B cell (primary cell): ENCODE data around the gene AGBL4. TPM values are rescaled to one million over a fixed set of nuclear protein-coding genes. Genes with fewer than 3 reads are reported as not detected.

Source experiments
- ATAC-seq: fragments of 200-7000 bp; cut with Tn5 transposase; one replicate; pipeline ENCODE4 v1.10.0; 2021; ENCODE audit warnings: low read depth, mild to moderate bottlenecking, moderate number of reproducible peaks, moderate library complexity
- CTCF ChIA-PET: fragments of 350-600 bp; sonication (Branson Sonifier 250); formaldehyde crosslinking; loops from one replicate; lab custom pipeline; 2021; ENCODE audit warnings: antibody characterized with exemption, inconsistent platforms; lab: Charles Lee
- POLR2A ChIA-PET: fragments of 350-600 bp; sonication (Branson Sonifier 250); formaldehyde crosslinking; loops from one replicate; lab custom pipeline; 2021; ENCODE audit warnings: antibody characterized with exemption; lab: Charles Lee
- DNase-seq: peaks from one replicate; pipeline ENCODE4 v3.0.0; 2013
- H2AFZ ChIP-seq: 2 replicates; pipeline ENCODE4 v1.6.1; 2012; ENCODE audit warnings: mild to moderate bottlenecking, low read depth, low read length; ENCODE audit not compliant: insufficient read depth, poor library complexity, severe bottlenecking
- H3K27ac ChIP-seq, 2 donors: 1 replicate in 1 of 2; 2 replicates in 1 of 2; pipeline ENCODE4 v1.5.1; 2012 to 2013; ENCODE audit warnings: low read length in 2 of 2, mild to moderate bottlenecking in 2 of 2, moderate library complexity in 1 of 2
- H3K27me3 ChIP-seq, 4 experiments: fragments of 200-600 bp in 1 of 4; sonication (generic) in 1 of 4; replicated peaks in 1 of 4; 1 replicate in 2 of 4; 2 replicates in 2 of 4; pipeline versions ENCODE4 v1.6.1 to v1.7.0; 2013 to 2016; ENCODE audit warnings: low read length in 3 of 4, mild to moderate bottlenecking in 2 of 4, mixed read lengths in 1 of 4, moderate library complexity in 1 of 4; ENCODE audit not compliant: insufficient read depth in 4 of 4, control insufficient read depth in 3 of 4; ENCODE audit errors: control extremely low read depth in 1 of 4
- H3K36me3 ChIP-seq, 2 experiments: replicated peaks in 1 of 2; 1 replicate in 1 of 2; 2 replicates in 1 of 2; pipeline versions ENCODE4 v1.6.1 to v1.7.1; 2013; ENCODE audit warnings: low read length in 1 of 2; ENCODE audit not compliant: insufficient read depth in 2 of 2, control insufficient read depth in 1 of 2; ENCODE audit errors: control extremely low read depth in 1 of 2, extremely low read depth in 1 of 2
- H3K4me1 ChIP-seq, 2 donors: fragments of 200-600 bp in 1 of 2; sonication (generic) in 1 of 2; 1 replicate in 1 of 2; 2 replicates in 1 of 2; pipeline versions ENCODE4 v1.5.1 to v1.6.1; 2013 to 2017; ENCODE audit warnings: low read length in 2 of 2; ENCODE audit not compliant: control insufficient read depth in 2 of 2, insufficient read depth in 2 of 2
- H3K4me2 ChIP-seq: replicated peaks from 2 replicates; pipeline ENCODE3; 2012; ENCODE audit warnings: mild to moderate bottlenecking, low read depth, low read length; ENCODE audit not compliant: poor library complexity, severe bottlenecking
- H3K4me3 ChIP-seq, 5 experiments: fragments of 200-600 bp in 1 of 5; sonication (generic) in 1 of 5; 1 replicate in 3 of 5; 2 replicates in 2 of 5; pipeline versions ENCODE4 v1.5.1 to v1.7.0; 2011 to 2016; ENCODE audit warnings: low read length in 4 of 5, mild to moderate bottlenecking in 4 of 5, low read depth in 2 of 5, control low read depth in 1 of 5, moderate library complexity in 1 of 5; ENCODE audit not compliant: insufficient read depth in 1 of 5; ENCODE audit errors: control extremely low read depth in 1 of 5, extremely low read depth in 1 of 5
- H3K79me2 ChIP-seq: fragments of 200-600 bp; sonication (generic); one replicate; pipeline ENCODE4 v1.6.0; 2016; ENCODE audit warnings: low read length; ENCODE audit not compliant: control insufficient read depth, insufficient read depth
- H3K9ac ChIP-seq: fragments of 200-600 bp; sonication (generic); 2 replicates; pipeline ENCODE4 v1.6.1; 2017; ENCODE audit warnings: mild to moderate bottlenecking, low read length, moderate library complexity
- H3K9me3 ChIP-seq, 3 donors: one replicate each; pipeline versions ENCODE4 v1.6.1 to v1.7.1; 2013; ENCODE audit warnings: low read length in 2 of 3; ENCODE audit not compliant: control insufficient read depth in 2 of 3, insufficient read depth in 1 of 3; ENCODE audit errors: control extremely low read depth in 1 of 3
- H4K20me1 ChIP-seq: 2 replicates; pipeline ENCODE4 v1.6.0; 2012; ENCODE audit warnings: mild to moderate bottlenecking, low read length; ENCODE audit not compliant: insufficient read depth, control insufficient read depth, poor library complexity, severe bottlenecking
- H3K27ac Mint-ChIP-seq: one replicate; pipeline ENCODE4 v1.8.0; 2021; ENCODE audit warnings: mixed read lengths
- H3K27me3 Mint-ChIP-seq: one replicate; pipeline ENCODE4 v1.8.0; 2021; ENCODE audit warnings: mixed read lengths
- H3K4me1 Mint-ChIP-seq: one replicate; pipeline ENCODE4 v1.8.0; 2021; ENCODE audit warnings: mixed read lengths
- H3K4me3 Mint-ChIP-seq: one replicate; pipeline ENCODE4 v1.8.0; 2021; ENCODE audit warnings: mixed read lengths
- H3K9me3 Mint-ChIP-seq: one replicate; pipeline ENCODE4 v1.8.0; 2022; ENCODE audit warnings: mixed read lengths; ENCODE audit not compliant: insufficient read depth
- EZH2 ChIP-seq: IDR thresholded peaks from 2 replicates; pipeline ENCODE4 v1.6.1; 2012; ENCODE audit warnings: borderline replicate concordance, low read depth, mild to moderate bottlenecking, moderate library complexity, low read length; ENCODE audit not compliant: insufficient read depth, poor library complexity, severe bottlenecking
- WGBS: methylation state at CpG from one replicate; pipeline ENCODE4 v1.1.5; 2013; ENCODE audit warnings: missing lambda C conversion rate; ENCODE audit not compliant: insufficient coverage; 5-methylcytosine and 5-hydroxymethylcytosine counted together
- intact Hi-C: fragments of 100-400 bp; cut with micrococcal nuclease; formaldehyde crosslinking; loops from one replicate; pipeline ENCODE4 v1.10.0; 2022
- polyA plus RNA-seq: library from polyadenylated mRNA; depleted of rRNA; stranded (reverse); fragments of >200 nt; gene quantifications from 2 replicates; pipeline ENCODE4 v1.2.3, GENCODE V29; 2012
- total RNA-seq, 2 donors: library from RNA; stranded (reverse); fragments of 120-200 nt in 1 of 2; gene quantifications; 1 replicate in 1 of 2; 2 replicates in 1 of 2; pipeline versions ENCODE4 v1.2.3 to v1.2.4, GENCODE V29; 2013 to 2022
- TF ChIP-seq, protein P1 (sequence below): fragments of 200-600 bp; IDR thresholded peaks from one replicate; pipeline ENCODE4 v1.8.0; 2022; ENCODE audit warnings: antibody characterized with exemption, mild to moderate bottlenecking

The AGBL4 gene
- total and polyA plus RNA-seq, 2 donors (not counting 1 experiment from before 2014, with no cell fraction given): 0.07 to 0.12 TPM

DNA sequence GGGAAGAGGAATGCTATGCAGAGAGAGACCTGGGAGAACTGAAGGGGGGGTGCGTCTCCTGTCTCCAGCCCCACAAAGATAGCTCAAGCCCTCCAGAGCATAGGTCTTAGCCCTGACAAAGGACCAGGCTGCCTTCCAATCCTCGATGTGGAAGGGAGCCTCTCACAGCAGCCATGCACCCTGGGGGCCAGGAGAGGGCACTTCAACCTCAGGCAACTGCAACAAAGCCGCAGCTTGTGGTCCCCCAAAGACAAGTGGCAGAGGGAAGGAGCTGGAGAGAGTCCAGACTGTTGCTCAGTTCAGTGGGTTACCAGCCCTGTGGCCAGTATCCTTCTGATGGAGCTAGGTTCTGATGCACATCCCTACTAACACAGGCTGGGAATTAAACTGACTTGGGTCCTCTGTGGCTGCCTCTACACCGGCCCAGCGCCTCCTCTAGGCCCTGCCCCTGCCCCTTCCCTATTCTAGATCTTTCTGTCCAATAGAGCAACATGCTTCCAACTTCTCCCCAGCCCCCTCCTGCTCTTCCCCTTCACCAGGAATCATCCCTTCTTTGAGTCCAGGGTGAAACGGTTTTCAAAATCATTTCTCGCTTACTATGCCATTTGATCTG lies 1451.0 kb downstream of the AGBL4 start:
- Mint-ChIP-seq H3K4me1 (no peaks in the 10 kb centered on the region), H3K9me3 (no peaks in the 10 kb centered on the region), H3K27ac (no peak overlapping the region), H3K27me3 (peaks cover 5% of the 10 kb centered on the region), H3K4me3 (no peak overlapping the region)
- H3K4me1 ChIP-seq: no peaks in the 10 kb centered on the region
- no peak overlapping the region for H3K4me2 ChIP-seq
- ChIA-PET POLR2A (no interaction called here), CTCF (interaction anchor here (1.8 to 3.2 kb wide), 2 partner anchors 104 to 245 kb away, joined by 4 to 33 read pairs; no protein-coding TSS in a partner anchor)
- intact Hi-C loops: loop anchor here (2.0 kb wide), 1 partner anchor 298 kb away; no protein-coding TSS in a partner anchor
- 53% methylated on average over 4 of the region's 7 CpGs for WGBS
- no peaks in the 10 kb centered on the region for H3K79me2 ChIP-seq
- no peak overlapping the region for H3K4me3 ChIP-seq
- ATAC-seq: no peak
- TF ChIP-seq, protein P1, sequence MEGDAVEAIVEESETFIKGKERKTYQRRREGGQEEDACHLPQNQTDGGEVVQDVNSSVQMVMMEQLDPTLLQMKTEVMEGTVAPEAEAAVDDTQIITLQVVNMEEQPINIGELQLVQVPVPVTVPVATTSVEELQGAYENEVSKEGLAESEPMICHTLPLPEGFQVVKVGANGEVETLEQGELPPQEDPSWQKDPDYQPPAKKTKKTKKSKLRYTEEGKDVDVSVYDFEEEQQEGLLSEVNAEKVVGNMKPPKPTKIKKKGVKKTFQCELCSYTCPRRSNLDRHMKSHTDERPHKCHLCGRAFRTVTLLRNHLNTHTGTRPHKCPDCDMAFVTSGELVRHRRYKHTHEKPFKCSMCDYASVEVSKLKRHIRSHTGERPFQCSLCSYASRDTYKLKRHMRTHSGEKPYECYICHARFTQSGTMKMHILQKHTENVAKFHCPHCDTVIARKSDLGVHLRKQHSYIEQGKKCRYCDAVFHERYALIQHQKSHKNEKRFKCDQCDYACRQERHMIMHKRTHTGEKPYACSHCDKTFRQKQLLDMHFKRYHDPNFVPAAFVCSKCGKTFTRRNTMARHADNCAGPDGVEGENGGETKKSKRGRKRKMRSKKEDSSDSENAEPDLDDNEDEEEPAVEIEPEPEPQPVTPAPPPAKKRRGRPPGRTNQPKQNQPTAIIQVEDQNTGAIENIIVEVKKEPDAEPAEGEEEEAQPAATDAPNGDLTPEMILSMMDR: peak; percentile 35
- no peak for TF ChIP-seq EZH2
- H3K27me3 ChIP-seq: no peaks in the 10 kb centered on the region
- no peaks in the 10 kb centered on the region for H3K9me3 ChIP-seq
- no peaks in the 10 kb centered on the region for H3K36me3 ChIP-seq
- DNase-seq: peak; percentile 32
- H3K27ac ChIP-seq: no peak overlapping the region
- no peak overlapping the region for H2AFZ ChIP-seq
- H3K9ac ChIP-seq: no peak overlapping the region
- no peaks in the 10 kb centered on the region for H4K20me1 ChIP-seq

DNA sequence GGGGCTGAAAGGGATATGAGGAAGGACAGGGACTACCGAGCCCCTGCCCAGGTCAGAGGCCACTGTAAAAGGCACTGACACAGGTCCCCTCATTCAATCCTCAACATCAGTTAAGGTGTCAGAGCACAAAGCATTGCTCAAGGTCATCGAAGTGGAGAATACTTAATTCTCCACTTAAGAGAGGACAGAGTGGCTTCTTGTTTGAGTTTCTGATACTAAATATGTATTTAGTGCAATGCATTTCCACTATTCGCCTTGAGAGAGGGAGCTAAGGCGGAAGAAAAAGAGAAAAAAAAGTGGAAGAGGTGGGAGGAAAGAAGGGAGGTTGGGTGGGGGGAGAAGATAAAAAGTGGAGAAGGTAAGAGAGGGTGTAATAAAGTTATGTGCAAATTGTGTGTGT lies 1451.6 kb downstream of the AGBL4 start:
- ATAC-seq (no peak), DNase-seq (no peak)
- no peak overlapping the region for H3K27ac ChIP-seq
- H3K4me2 ChIP-seq: no peak overlapping the region
- WGBS: 95% methylated on average over 2 of the region's 4 CpGs
- H2AFZ ChIP-seq: no peak overlapping the region
- no peaks in the 10 kb centered on the region for H3K9me3 Mint-ChIP-seq
- H3K27me3 Mint-ChIP-seq: peaks cover 5% of the 10 kb centered on the region
- H3K79me2 ChIP-seq: no peaks in the 10 kb centered on the region
- ChIA-PET POLR2A (no interaction called here), CTCF (interaction anchor here (1.8 to 3.2 kb wide), 2 partner anchors 105 to 245 kb away, joined by 4 to 33 read pairs; no protein-coding TSS in a partner anchor)
- no peak overlapping the region for H3K4me3 ChIP-seq
- intact Hi-C loops: loop anchor here (2.0 kb wide), 1 partner anchor 299 kb away; no protein-coding TSS in a partner anchor
- H4K20me1 ChIP-seq: no peaks in the 10 kb centered on the region
- H3K4me1 ChIP-seq: no peaks in the 10 kb centered on the region
- no peaks in the 10 kb centered on the region for H3K27me3 ChIP-seq
- H3K4me3 Mint-ChIP-seq: no peak overlapping the region
- no peak for TF ChIP-seq EZH2
- TF ChIP-seq, protein P1: no peak
- no peak overlapping the region for H3K27ac Mint-ChIP-seq
- no peaks in the 10 kb centered on the region for H3K9me3 ChIP-seq
- H3K4me1 Mint-ChIP-seq: no peaks in the 10 kb centered on the region
- H3K9ac ChIP-seq: no peak overlapping the region
- H3K36me3 ChIP-seq: no peaks in the 10 kb centered on the region
